Measurements from ENCODE around the gene LAMB4.

The LAMB4 gene

GRCh38 chr7:107995184-107996071, 134.7 kb downstream of the LAMB4 start:
- DNase-seq (ENCODE audit: low read depth, low spot score): no peak

- DNase-seq (ENCODE audit: low read depth, low spot score): no peak
These were observed 135.6 kb downstream of the LAMB4 start for GRCh38 chr7:107994421-107995030.

- DNase-seq (ENCODE audit: low read depth, low spot score): no peak
These were observed 136.3 kb downstream of the LAMB4 start for GRCh38 chr7:107993891-107994291.

- DNase-seq (ENCODE audit: low read depth, low spot score): no peak
These were observed 140.4 kb downstream of the LAMB4 start for GRCh38 chr7:107989618-107990373.

- DNase-seq (ENCODE audit: low read depth, low spot score): no peak
These were observed 147.2 kb downstream of the LAMB4 start for GRCh38 chr7:107982918-107983389.

GRCh38 chr7:107982042-107982840, 147.9 kb downstream of the LAMB4 start:
- DNase-seq (ENCODE audit: low read depth, low spot score): no peak

- no peak for DNase-seq (ENCODE audit: low read depth, low spot score)
These were observed 148.7 kb downstream of the LAMB4 start for GRCh38 chr7:107981466-107981865.

- no peak for DNase-seq (ENCODE audit: low read depth, low spot score)
These were observed 149.4 kb downstream of the LAMB4 start for GRCh38 chr7:107980671-107981190.

GRCh38 chr7:107980171-107980570, 150.0 kb downstream of the LAMB4 start:
- DNase-seq (ENCODE audit: low read depth, low spot score): no peak

- DNase-seq (ENCODE audit: low read depth, low spot score): no peak
These were observed 151.2 kb downstream of the LAMB4 start for GRCh38 chr7:107978815-107979408.

GRCh38 chr7:107977048-107977447, 153.1 kb downstream of the LAMB4 start:
- DNase-seq (ENCODE audit: low read depth, low spot score): no peak

GRCh38 chr7:107976620-107977019, 153.5 kb downstream of the LAMB4 start:
- no peak for DNase-seq (ENCODE audit: low read depth, low spot score)

- no peak for DNase-seq (ENCODE audit: low read depth, low spot score)
These were observed 154.7 kb downstream of the LAMB4 start for GRCh38 chr7:107975394-107976013.

- DNase-seq (ENCODE audit: low read depth, low spot score): no peak
These were observed 156.3 kb downstream of the LAMB4 start for GRCh38 chr7:107973861-107974260.
